GM18498 (cell line): ENCODE data around the gene KLHL22.
"Not testable (repeated sequence)": the region's sequence is repeated elsewhere in the genome, so short reads cannot be mapped to it uniquely, and the experiment has no call there.

Experiments used
- ATAC-seq: cut with Tn5 transposase; IDR thresholded peaks from one replicate; pipeline ENCODE4 v1.9.1; 2021; ENCODE audit warnings: mild to moderate bottlenecking, moderate library complexity; ENCODE audit not compliant: unreplicated experiment

The KLHL22 gene

GRCh38 chr22:20472629-20473442, 22.8 kb downstream of the KLHL22 start:
- ATAC-seq = no peak

GRCh38 chr22:20471126-20471833, 24.3 kb downstream of the KLHL22 start:
- ATAC-seq = no peak

- not testable (repeated sequence) for ATAC-seq
Measured at GRCh38 chr22:20470525-20470924, 25.1 kb downstream of the KLHL22 start.

- no peak for ATAC-seq
Measured at GRCh38 chr22:20469110-20469868, 26.3 kb downstream of the KLHL22 start.

- ATAC-seq = no peak
Measured at GRCh38 chr22:20466659-20467379, 28.8 kb downstream of the KLHL22 start.

GRCh38 chr22:20465759-20466077, 29.9 kb downstream of the KLHL22 start:
- ATAC-seq = no peak

GRCh38 chr22:20464912-20465758, 30.5 kb downstream of the KLHL22 start:
- no peak for ATAC-seq

GRCh38 chr22:20464096-20464614, 31.4 kb downstream of the KLHL22 start:
- no peak for ATAC-seq

- no peak for ATAC-seq
Measured at GRCh38 chr22:20463324-20464095, 32.1 kb downstream of the KLHL22 start.

- no peak for ATAC-seq
Measured at GRCh38 chr22:20459862-20460261, 35.7 kb downstream of the KLHL22 start.

- ATAC-seq = no peak
Measured at GRCh38 chr22:20459152-20459542, 36.4 kb downstream of the KLHL22 start.

GRCh38 chr22:20458530-20459151, 37.0 kb downstream of the KLHL22 start:
- ATAC-seq = no peak

GRCh38 chr22:20457506-20458240, 37.9 kb downstream of the KLHL22 start:
- no peak for ATAC-seq

GRCh38 chr22:20456722-20457076, 38.9 kb downstream of the KLHL22 start:
- no peak for ATAC-seq

GRCh38 chr22:20456064-20456721, 39.4 kb downstream of the KLHL22 start:
- no peak for ATAC-seq

GRCh38 chr22:20455709-20456063, 39.9 kb downstream of the KLHL22 start:
- no peak for ATAC-seq

GRCh38 chr22:20453222-20453621, 42.4 kb downstream of the KLHL22 start:
- no peak for ATAC-seq

GRCh38 chr22:20451920-20452319, 43.7 kb downstream of the KLHL22 start:
- no peak for ATAC-seq
